ENCODE results near the gene NME3. TPM values are rescaled to one million over a fixed set of nuclear protein-coding genes. Genes with fewer than 3 reads are reported as not detected.

NME3 gene
- total RNA-seq, 1 experiment from 2014 or later: 86.8 TPM

DNA sequence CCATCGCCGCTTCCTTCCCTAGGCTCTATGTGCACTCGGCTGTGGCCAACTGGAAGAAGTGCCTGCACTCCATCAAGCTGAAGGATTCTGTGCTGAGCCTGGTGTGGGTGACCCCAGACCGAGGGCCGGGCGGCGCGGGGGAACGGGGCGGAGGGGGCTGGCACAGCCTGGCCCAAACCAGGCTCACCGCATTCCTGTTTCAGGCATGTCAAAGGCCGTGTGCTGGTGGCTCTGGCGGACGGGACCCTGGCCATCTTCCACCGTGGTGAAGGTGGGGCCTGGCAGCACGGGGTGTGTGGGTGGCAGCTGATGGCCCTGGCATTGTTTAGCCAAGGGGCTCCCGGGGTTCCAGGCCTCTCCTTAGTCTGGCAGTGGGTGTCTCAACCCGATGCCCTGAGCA lies 4.6 kb downstream of the NME3 start:
- peaks cover 4% of the 10 kb centered on the region for H3K4me1 Mint-ChIP-seq
- no peak for ATAC-seq
- TF ChIP-seq, protein P1, sequence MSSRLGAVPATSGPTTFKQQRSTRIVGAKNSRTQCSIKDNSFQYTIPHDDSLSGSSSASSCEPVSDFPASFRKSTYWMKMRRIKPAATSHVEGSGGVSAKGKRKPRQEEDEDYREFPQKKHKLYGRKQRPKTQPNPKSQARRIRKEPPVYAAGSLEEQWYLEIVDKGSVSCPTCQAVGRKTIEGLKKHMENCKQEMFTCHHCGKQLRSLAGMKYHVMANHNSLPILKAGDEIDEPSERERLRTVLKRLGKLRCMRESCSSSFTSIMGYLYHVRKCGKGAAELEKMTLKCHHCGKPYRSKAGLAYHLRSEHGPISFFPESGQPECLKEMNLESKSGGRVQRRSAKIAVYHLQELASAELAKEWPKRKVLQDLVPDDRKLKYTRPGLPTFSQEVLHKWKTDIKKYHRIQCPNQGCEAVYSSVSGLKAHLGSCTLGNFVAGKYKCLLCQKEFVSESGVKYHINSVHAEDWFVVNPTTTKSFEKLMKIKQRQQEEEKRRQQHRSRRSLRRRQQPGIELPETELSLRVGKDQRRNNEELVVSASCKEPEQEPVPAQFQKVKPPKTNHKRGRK (CRISPR knock-in tag; IDR thresholded peaks at IDR 0.05; ENCODE audit: borderline replicate concordance): no peak
- TF ChIP-seq, protein P2, sequence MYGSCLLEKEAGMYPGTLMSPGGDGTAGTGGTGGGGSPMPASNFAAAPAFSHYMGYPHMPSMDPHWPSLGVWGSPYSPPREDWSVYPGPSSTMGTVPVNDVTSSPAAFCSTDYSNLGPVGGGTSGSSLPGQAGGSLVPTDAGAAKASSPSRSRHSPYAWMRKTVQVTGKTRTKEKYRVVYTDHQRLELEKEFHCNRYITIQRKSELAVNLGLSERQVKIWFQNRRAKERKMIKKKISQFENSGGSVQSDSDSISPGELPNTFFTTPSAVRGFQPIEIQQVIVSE (CRISPR knock-in tag; IDR thresholded peaks at IDR 0.05; ENCODE audit: borderline replicate concordance): no peak
- TF ChIP-seq NFATC4 (CRISPR knock-in tag; IDR thresholded peaks at IDR 0.05) (no peak), HMGA2 (CRISPR knock-in tag; IDR thresholded peaks at IDR 0.05) (no peak), ZNF263 (CRISPR knock-in tag; IDR thresholded peaks at IDR 0.05; ENCODE audit: low read depth) (no peak), TEAD1 (CRISPR knock-in tag; IDR thresholded peaks at IDR 0.05) (no peak), TP53 (CRISPR knock-in tag; IDR thresholded peaks at IDR 0.05) (no peak), IRF2 (CRISPR knock-in tag; IDR thresholded peaks at IDR 0.05; ENCODE audit: borderline replicate concordance, low read depth) (no peak), ZNF671 (CRISPR knock-in tag; IDR thresholded peaks at IDR 0.05) (no peak), MXD4 (CRISPR knock-in tag; IDR thresholded peaks at IDR 0.05; ENCODE audit: borderline replicate concordance) (no peak), FOXJ3 (CRISPR knock-in tag; IDR thresholded peaks at IDR 0.05; ENCODE audit: borderline replicate concordance) (no peak), EMX1 (CRISPR knock-in tag; IDR thresholded peaks at IDR 0.05) (no peak), NR1H2 (CRISPR knock-in tag; IDR thresholded peaks at IDR 0.05) (no peak), ESRRA (CRISPR knock-in tag; IDR thresholded peaks at IDR 0.05; ENCODE audit: borderline replicate concordance) (no peak), JAZF1 (CRISPR knock-in tag; IDR thresholded peaks at IDR 0.05) (no peak)
- TF ChIP-seq, protein P3, sequence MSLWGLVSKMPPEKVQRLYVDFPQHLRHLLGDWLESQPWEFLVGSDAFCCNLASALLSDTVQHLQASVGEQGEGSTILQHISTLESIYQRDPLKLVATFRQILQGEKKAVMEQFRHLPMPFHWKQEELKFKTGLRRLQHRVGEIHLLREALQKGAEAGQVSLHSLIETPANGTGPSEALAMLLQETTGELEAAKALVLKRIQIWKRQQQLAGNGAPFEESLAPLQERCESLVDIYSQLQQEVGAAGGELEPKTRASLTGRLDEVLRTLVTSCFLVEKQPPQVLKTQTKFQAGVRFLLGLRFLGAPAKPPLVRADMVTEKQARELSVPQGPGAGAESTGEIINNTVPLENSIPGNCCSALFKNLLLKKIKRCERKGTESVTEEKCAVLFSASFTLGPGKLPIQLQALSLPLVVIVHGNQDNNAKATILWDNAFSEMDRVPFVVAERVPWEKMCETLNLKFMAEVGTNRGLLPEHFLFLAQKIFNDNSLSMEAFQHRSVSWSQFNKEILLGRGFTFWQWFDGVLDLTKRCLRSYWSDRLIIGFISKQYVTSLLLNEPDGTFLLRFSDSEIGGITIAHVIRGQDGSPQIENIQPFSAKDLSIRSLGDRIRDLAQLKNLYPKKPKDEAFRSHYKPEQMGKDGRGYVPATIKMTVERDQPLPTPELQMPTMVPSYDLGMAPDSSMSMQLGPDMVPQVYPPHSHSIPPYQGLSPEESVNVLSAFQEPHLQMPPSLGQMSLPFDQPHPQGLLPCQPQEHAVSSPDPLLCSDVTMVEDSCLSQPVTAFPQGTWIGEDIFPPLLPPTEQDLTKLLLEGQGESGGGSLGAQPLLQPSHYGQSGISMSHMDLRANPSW (CRISPR knock-in tag; conservative IDR thresholded peaks at IDR 0.05; ENCODE audit: low read depth): no peak
- TF ChIP-seq, protein P4, sequence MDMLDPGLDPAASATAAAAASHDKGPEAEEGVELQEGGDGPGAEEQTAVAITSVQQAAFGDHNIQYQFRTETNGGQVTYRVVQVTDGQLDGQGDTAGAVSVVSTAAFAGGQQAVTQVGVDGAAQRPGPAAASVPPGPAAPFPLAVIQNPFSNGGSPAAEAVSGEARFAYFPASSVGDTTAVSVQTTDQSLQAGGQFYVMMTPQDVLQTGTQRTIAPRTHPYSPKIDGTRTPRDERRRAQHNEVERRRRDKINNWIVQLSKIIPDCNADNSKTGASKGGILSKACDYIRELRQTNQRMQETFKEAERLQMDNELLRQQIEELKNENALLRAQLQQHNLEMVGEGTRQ (CRISPR knock-in tag; IDR thresholded peaks at IDR 0.05): no peak
- TF ChIP-seq, protein P5, sequence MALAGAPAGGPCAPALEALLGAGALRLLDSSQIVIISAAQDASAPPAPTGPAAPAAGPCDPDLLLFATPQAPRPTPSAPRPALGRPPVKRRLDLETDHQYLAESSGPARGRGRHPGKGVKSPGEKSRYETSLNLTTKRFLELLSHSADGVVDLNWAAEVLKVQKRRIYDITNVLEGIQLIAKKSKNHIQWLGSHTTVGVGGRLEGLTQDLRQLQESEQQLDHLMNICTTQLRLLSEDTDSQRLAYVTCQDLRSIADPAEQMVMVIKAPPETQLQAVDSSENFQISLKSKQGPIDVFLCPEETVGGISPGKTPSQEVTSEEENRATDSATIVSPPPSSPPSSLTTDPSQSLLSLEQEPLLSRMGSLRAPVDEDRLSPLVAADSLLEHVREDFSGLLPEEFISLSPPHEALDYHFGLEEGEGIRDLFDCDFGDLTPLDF (CRISPR knock-in tag; IDR thresholded peaks at IDR 0.05): no peak
- TF ChIP-seq, protein P6, sequence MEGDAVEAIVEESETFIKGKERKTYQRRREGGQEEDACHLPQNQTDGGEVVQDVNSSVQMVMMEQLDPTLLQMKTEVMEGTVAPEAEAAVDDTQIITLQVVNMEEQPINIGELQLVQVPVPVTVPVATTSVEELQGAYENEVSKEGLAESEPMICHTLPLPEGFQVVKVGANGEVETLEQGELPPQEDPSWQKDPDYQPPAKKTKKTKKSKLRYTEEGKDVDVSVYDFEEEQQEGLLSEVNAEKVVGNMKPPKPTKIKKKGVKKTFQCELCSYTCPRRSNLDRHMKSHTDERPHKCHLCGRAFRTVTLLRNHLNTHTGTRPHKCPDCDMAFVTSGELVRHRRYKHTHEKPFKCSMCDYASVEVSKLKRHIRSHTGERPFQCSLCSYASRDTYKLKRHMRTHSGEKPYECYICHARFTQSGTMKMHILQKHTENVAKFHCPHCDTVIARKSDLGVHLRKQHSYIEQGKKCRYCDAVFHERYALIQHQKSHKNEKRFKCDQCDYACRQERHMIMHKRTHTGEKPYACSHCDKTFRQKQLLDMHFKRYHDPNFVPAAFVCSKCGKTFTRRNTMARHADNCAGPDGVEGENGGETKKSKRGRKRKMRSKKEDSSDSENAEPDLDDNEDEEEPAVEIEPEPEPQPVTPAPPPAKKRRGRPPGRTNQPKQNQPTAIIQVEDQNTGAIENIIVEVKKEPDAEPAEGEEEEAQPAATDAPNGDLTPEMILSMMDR (IDR thresholded peaks at IDR 0.05): no peak
- H3K4me3 Mint-ChIP-seq: no peak overlapping the region
- H3K27ac Mint-ChIP-seq: no peak overlapping the region
- H3K36me3 Mint-ChIP-seq: no peaks in the 10 kb centered on the region
- no peaks in the 10 kb centered on the region for H3K9me3 Mint-ChIP-seq
- CTCF ChIA-PET: no interaction called here
- no peaks in the 10 kb centered on the region for H3K27me3 Mint-ChIP-seq (ENCODE audit: low read depth)
- POLR2A ChIA-PET: no interaction called here
- no peak for DNase-seq (ENCODE audit: low spot score)
